NCI-H526 (cell line): ENCODE data around the gene FOXM1.
A peak's percentile ranks its signal among the peaks of the same experiment; 100 is the strongest.

Source experiments
- DNase-seq, 2 experiments: peaks; one replicate each; lab custom pipeline; 2025; lab: John Stamatoyannopoulos, UW

The FOXM1 gene

GRCh38 chr12:2835691-2836403 is 41.1 kb downstream of the FOXM1 start:
- DNase-seq, result peak; percentile 23 to 36

- DNase-seq, result peak; percentile 5 to 51
These were observed 42.1 kb downstream of the FOXM1 start, which contains the start of gene NRIP2 for GRCh38 chr12:2834581-2835491. TSS of gene NRIP2 (minus strand) at chr12:2835035. CDS start at chr12:2834983, 52 bp downstream.

GRCh38 chr12:2833810-2834209 is 43.2 kb downstream of the FOXM1 start:
- no peak for DNase-seq

- no peak for DNase-seq
These were observed 43.6 kb downstream of the FOXM1 start for GRCh38 chr12:2833327-2833726.

- no peak for DNase-seq
These were observed 44.3 kb downstream of the FOXM1 start for GRCh38 chr12:2832550-2833127.

GRCh38 chr12:2829275-2829674 is 47.7 kb downstream of the FOXM1 start:
- DNase-seq, result no peak

- no peak for DNase-seq
These were observed 50.1 kb downstream of the FOXM1 start for GRCh38 chr12:2826721-2827515.

GRCh38 chr12:2826036-2826435 is 50.9 kb downstream of the FOXM1 start:
- no peak for DNase-seq

GRCh38 chr12:2825132-2825531 is 51.8 kb downstream of the FOXM1 start:
- DNase-seq, result no peak

- DNase-seq, result no peak
These were observed 52.4 kb downstream of the FOXM1 start for GRCh38 chr12:2824541-2824940.

GRCh38 chr12:2823483-2823882 is 53.5 kb downstream of the FOXM1 start:
- DNase-seq, result no peak

- no peak for DNase-seq
These were observed 56.5 kb downstream of the FOXM1 start for GRCh38 chr12:2820432-2820831.

GRCh38 chr12:2819810-2820209 is 57.2 kb downstream of the FOXM1 start:
- DNase-seq, result no peak

GRCh38 chr12:2813214-2814185 is 63.5 kb downstream of the FOXM1 start:
- peak; percentile 73 to 81 for DNase-seq

- peak; percentile 98 to 99 for DNase-seq
These were observed 64.4 kb downstream of the FOXM1 start, which contains the start of gene ITFG2 for GRCh38 chr12:2812290-2813213. TSS of gene ITFG2 (plus strand) at chr12:2812668. CDS start at chr12:2812761, 93 bp downstream.

GRCh38 chr12:2811801-2812200 is 65.2 kb downstream of the FOXM1 start:
- DNase-seq, result peak in 1 of 2 experiments; percentile 10
